Placental epithelial cell (primary cell): ENCODE data around the gene CLCN2. TPM values are rescaled to one million over a fixed set of nuclear protein-coding genes. Genes with fewer than 3 reads are reported as not detected.
A peak's percentile ranks its signal among the peaks of the same experiment; 100 is the strongest.

Experiments used
- small RNA-seq: library from RNA; depleted of rRNA; stranded (forward); fragments of <200 nt; gene quantifications from one replicate; pipeline ENCODE3, GENCODE V24; 2012
- total RNA-seq: library from RNA; depleted of rRNA; stranded (reverse); fragments of >200 nt; gene quantifications from 2 replicates; pipeline ENCODE4 v1.2.3, GENCODE V29; 2012

The CLCN2 gene
- total RNA-seq: 5.6 and 10.2 TPM in 2 replicates

DNA sequence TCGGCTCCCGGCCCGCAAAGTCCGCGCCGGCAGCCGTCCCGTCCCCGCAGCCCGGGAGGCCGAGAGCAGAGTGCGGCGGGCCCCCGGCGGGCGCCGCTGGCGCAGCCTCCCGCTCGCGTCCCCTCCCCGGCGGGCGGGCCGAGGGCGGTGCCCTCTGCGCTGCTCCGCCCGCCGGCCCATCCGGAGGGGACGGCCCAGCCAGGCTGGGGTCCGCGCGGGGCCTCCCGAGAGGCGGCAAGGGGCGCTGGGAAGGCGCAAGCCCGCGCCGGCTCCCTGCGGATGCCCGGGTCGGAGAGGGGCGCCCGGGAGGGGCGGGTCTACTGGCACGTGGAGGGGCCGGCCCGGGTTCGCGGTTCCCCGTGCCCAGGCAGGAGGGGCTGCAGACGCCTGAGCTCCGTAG, at the start of gene CLCN2, which contains the start of gene POLR2H:
CLCN2 (minus strand) TSS at position 74 of the 400 bp plus-strand sequence. CDS start 126 bp downstream, outside the sequence.
POLR2H (plus strand) TSS at position 179 of the 400 bp plus-strand sequence. CDS start 1,783 bp downstream, outside the sequence.

DNA sequence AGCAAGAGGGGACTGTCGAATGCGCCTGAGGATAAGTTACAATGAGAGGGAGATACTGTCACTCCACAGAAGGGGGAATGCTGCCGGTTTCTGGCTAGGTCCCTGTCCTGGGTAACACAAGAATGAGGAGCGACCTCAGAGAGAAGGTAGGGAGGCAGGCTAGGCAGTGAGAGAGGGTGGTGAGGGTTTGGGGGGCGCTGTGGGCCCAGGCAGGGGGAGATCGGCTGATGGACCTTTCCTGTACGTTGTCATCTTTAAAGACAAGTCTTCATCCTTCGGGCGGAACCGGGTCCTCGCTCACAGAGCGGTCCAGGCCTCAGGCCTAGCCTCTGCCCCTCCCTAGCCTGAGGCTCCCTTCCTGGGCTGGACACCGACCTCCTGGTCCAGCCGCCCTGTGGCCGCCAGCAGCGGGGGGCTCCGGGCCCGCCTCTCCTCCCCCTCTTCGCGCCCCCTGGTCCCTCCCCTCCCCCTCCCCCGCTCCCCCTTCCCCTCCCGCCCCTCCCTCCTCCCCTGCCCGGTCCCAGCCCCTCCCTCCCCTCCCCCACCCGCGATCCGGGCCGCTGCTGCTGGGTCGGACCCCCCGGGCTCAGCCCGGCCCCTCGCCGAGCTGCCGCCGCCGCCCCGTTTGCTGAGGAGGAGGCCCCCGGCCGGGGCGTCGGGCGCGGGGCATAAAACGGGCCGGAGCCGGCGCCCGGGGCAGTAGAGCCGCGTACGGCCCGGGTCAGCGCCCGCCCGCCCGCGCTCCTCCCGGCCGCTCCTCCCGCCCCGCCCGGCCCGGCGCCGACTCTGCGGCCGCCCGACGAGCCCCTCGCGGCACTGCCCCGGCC, 18.2 kb upstream of the CLCN2 start, which contains the start of gene CHRD:
CHRD (plus strand) TSS at position 697 of the 827 bp plus-strand sequence. CDS start 265 bp downstream, outside the sequence.

DNA sequence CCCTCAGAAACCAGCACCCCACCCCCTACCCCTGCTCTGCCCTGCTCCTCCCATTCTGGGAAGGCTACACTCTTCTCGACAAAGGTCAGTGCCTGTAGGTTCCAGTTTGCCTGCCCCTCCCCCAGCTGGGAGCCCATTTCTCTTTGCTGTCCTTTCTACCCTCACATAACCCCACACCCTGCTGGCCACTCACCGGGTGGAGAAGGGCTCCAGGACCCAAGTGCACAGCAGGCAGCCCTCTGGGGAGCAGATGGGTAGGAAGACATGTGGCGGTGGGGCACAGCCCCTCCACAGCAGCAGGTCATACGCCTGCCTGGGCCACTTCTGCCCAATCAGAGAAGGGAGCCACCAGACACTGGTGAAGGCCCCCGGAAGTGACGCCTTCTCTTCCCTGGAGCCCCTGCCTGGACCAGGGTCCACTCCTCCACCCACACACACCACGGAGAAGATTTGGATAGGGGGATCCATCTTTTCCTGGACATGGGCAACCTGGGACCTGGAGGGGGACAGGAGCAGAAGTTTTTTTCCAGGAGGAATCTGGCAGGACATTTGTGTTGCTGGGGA, 16.6 kb upstream of the CLCN2 start, which contains the start of gene THPO:
THPO (minus strand) TSS at position 326 of the 564 bp plus-strand sequence. CDS start 1,948 bp downstream, outside the sequence.

DNA sequence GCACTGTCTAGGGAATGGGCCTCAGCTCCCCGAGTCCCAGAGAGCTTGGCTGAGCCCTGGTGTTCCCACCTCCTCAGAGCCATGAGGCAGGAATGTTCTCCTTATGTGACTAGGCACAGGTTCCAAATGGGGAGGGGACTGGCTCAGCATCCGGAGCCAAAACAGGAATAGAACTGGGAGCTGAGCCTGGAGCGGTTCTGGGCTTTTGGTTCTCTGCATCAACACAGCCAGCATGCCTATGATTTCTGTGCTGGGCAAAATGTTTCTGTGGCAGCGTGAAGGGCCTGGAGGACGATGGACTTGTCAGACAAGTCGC, 24.0 kb downstream of the CLCN2 start, which contains the start of gene FAM131A:
FAM131A (plus strand) TSS at position 202 of the 316 bp plus-strand sequence; CDS start at position 233, 31 bp downstream.

DNA sequence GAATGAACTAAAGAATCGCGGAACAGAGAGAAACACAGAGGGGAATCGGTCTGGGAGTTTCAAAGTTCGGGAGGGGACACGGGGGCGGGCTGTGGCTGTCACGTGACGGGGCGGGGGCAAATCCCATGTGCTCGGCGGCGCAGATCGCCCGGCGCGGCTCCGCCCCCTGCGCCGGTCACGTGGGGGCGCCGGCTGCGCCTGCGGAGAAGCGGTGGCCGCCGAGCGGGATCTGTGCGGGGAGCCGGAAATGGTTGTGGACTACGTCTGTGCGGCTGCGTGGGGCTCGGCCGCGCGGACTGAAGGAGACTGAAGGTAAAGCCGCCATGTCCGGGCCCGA, 47.1 kb downstream of the CLCN2 start, which contains the start of gene EIF4G1:
EIF4G1 (plus strand) TSS at position 244 of the 337 bp plus-strand sequence. CDS start 1,191 bp downstream, outside the sequence.

DNA sequence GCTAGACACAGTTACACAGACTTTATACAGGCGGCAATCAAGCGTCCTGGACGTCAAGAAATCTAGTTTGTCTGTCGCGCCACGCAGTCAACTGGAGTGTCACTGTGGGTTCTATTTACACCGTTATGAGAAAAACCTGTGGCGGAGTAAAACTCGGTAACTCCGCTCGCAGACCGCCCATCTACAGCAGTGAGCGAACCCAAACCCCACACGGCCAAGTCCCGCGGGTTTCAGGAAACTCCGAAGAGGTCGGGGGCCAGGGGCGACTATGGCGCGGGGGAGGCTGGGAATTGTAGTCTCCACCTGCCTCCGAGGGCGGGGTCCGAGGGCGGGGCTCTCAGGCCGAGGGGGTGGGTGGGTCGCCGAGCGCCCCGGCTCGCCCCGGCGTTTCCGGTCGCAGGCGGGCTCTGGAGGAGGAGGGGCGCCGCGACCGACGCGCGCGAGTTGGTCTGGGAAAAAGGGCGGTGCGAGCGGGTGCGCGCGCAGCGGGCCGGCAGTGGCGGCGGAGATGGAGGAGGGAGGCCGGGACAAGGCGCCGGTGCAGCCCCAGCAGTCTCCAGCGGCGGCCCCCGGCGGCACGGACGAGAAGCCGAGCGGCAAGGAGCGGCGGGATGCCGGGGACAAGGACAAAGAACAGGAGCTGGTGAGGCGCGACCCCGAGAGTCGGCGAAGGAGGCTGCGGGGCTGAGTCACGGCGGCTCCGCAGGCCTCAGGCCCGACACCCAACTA, 62.5 kb downstream of the CLCN2 start, which contains the start of gene PSMD2:
PSMD2 (plus strand) TSS at position 483 of the 729 bp plus-strand sequence; CDS start at position 509, 26 bp downstream.

Small RNAs within 50 kb of the gene (small RNA-seq; reads per million reads assigned to genes)
- 633 reads per million, percentile 99 among the genes with 10 or more reads in this experiment for gene SNORD66

Other genes starting within 250 kb of the CLCN2 start
- gene EIF2B5, start 226.2 kb downstream of the CLCN2 start, total RNA-seq: 29.1 and 37.8 TPM in 2 replicates
- 54.2 and 67.8 TPM in 2 replicates for gene DVL3, start 206.2 kb downstream of the CLCN2 start, total RNA-seq
- gene AP2M1, start 186.8 kb downstream of the CLCN2 start, total RNA-seq: 258 and 487 TPM in 2 replicates
- 58.9 and 69.1 TPM in 2 replicates for gene ABCF3, start 175.4 kb downstream of the CLCN2 start, total RNA-seq
- gene VWA5B2, start 132.0 kb downstream of the CLCN2 start, total RNA-seq: 0.11 TPM in 1 of 2 replicates, not detected in the other
- gene ALG3, start 112.6 kb downstream of the CLCN2 start, total RNA-seq: 29.1 and 46.0 TPM in 2 replicates
- 10.4 and 10.6 TPM in 2 replicates for gene EEF1AKMT4, start 111.9 kb downstream of the CLCN2 start, total RNA-seq
- gene CAMK2N2, start 100.1 kb downstream of the CLCN2 start, total RNA-seq: 0.39 TPM in 1 of 2 replicates, not detected in the other
- gene ECE2, start 85.6 kb downstream of the CLCN2 start, total RNA-seq: not detected in 2 replicates
- 208 and 513 TPM in 2 replicates for gene PSMD2, start 62.4 kb downstream of the CLCN2 start, total RNA-seq
- gene EIF4G1, start 47.0 kb downstream of the CLCN2 start, total RNA-seq: 280 and 405 TPM in 2 replicates
- 11.4 and 20.4 TPM in 2 replicates for gene FAM131A, start 24.0 kb downstream of the CLCN2 start, total RNA-seq
- 39.3 and 56.6 TPM in 2 replicates for gene POLR2H, start 105 bp upstream of the CLCN2 start, total RNA-seq
- gene THPO, start 16.6 kb upstream of the CLCN2 start, total RNA-seq: not detected in 2 replicates
- gene CHRD, start 18.4 kb upstream of the CLCN2 start, total RNA-seq: under 0.01 TPM in 1 of 2 replicates, not detected in the other
- 3.7 and 4.7 TPM in 2 replicates for gene EPHB3, start 200.2 kb upstream of the CLCN2 start, total RNA-seq